K562 (cell line): ENCODE data around the gene POLR2A. TPM values are rescaled to one million over a fixed set of nuclear protein-coding genes. Genes with fewer than 3 reads are reported as not detected.

Source experiments
- BRD4 ChIP-seq: fragments of 200-600 bp; sonication (generic); IDR thresholded peaks from 2 replicates; pipeline ENCODE4 v1.6.1; 2017; ENCODE audit warnings: inconsistent platforms
- CBX5 ChIP-seq: IDR thresholded peaks from 2 replicates; pipeline ENCODE4 v1.6.1; 2014; ENCODE audit warnings: low read depth, borderline replicate concordance
- CREB3L1 ChIP-seq: fragments of 450-650 bp; IDR thresholded peaks from 2 replicates; pipeline ENCODE4 v1.6.1; 2014; ENCODE audit warnings: low read depth, mild to moderate bottlenecking, moderate library complexity, borderline replicate concordance
- CREM ChIP-seq: IDR thresholded peaks from 2 replicates; pipeline ENCODE4 v1.6.1; 2014; ENCODE audit warnings: antibody characterized with exemption, low read depth
- GATAD2A ChIP-seq: fragments of 450-650 bp; IDR thresholded peaks from 2 replicates; pipeline ENCODE4 v1.6.1; 2017
- HOMEZ ChIP-seq: fragments of 250-450 bp; sonication (Bioruptor Pico); IDR thresholded peaks from 2 replicates; pipeline ENCODE4 v1.4.0; 2020; ENCODE audit warnings: mild to moderate bottlenecking, moderate library complexity
- KHSRP ChIP-seq: fragments of 450-650 bp; IDR thresholded peaks from 2 replicates; pipeline ENCODE4 v1.6.1; 2017
- PHF20 ChIP-seq: fragments of 450-650 bp; IDR thresholded peaks from 2 replicates; pipeline ENCODE4 v1.6.1; 2018; ENCODE audit not compliant: partially characterized antibody
- PRDM10 ChIP-seq: fragments of 450-650 bp; IDR thresholded peaks from 2 replicates; pipeline ENCODE4 v1.6.1; 2018; ENCODE audit not compliant: partially characterized antibody
- RAD21 ChIP-seq, 2 experiments: fragments of 250-450 bp in 1 of 2; fragments of 450-650 bp in 1 of 2; sonication (Bioruptor Pico) in 1 of 2; formaldehyde crosslinking in 1 of 2; IDR thresholded peaks in 1 of 2; conservative IDR thresholded peaks in 1 of 2; 2 replicates each; pipeline versions ENCODE4 v1.4.0 to v1.8.0; 2020 to 2022; ENCODE audit warnings: mild to moderate bottlenecking in 2 of 2, moderate library complexity in 1 of 2
- RB1 ChIP-seq: fragments of 450-650 bp; IDR thresholded peaks from 2 replicates; pipeline ENCODE4 v1.6.1; 2017; ENCODE audit warnings: low read depth, mild to moderate bottlenecking
- SRF ChIP-seq, 2 experiments: fragments of 250-450, 450-650 bp in 1 of 2; sonication (Bioruptor Pico) in 1 of 2; sonication (generic) in 1 of 2; formaldehyde crosslinking; IDR thresholded peaks; 2 replicates each; pipeline versions ENCODE4 v1.5.0 to v1.5.1; 2020 to 2022; ENCODE audit warnings: mild to moderate bottlenecking in 1 of 2, missing genetic modification reagents in 1 of 2
- TSC22D4 ChIP-seq: fragments of 450-650 bp; IDR thresholded peaks from 2 replicates; pipeline ENCODE4 v1.6.1; 2016; ENCODE audit warnings: missing genetic modification characterization, missing biosample characterization, control low read depth
- XRCC5 ChIP-seq: fragments of 200-400 bp; formaldehyde crosslinking; IDR thresholded peaks from 2 replicates; pipeline ENCODE4 v1.6.1; 2017; ENCODE audit warnings: low read depth, mild to moderate bottlenecking, low read length
- YY1 ChIP-seq, 3 experiments: IDR thresholded peaks; 2 replicates each; pipeline ENCODE4 v1.6.1; 2011; ENCODE audit warnings: low read length in 2 of 3, mild to moderate bottlenecking in 2 of 3, moderate library complexity in 2 of 3, borderline replicate concordance in 1 of 3, control low read depth in 1 of 3, low read depth in 1 of 3; ENCODE audit not compliant: insufficient read depth in 3 of 3, insufficient replicate concordance in 2 of 3, control insufficient read depth in 1 of 3, insufficient read length in 1 of 3; ENCODE audit errors: extremely low read depth in 1 of 3
- ZFP36 ChIP-seq: fragments of 150-350 bp; IDR thresholded peaks from 2 replicates; pipeline ENCODE4 v1.6.1; 2018; ENCODE audit warnings: low read length, low read depth; ENCODE audit not compliant: partially characterized antibody
- ZNF253 ChIP-seq: fragments of 250-450 bp; sonication (Bioruptor Pico); conservative IDR thresholded peaks from 2 replicates; pipeline ENCODE4 v1.6.1; 2021; ENCODE audit warnings: mild to moderate bottlenecking
- ZNF395 ChIP-seq: fragments of 200-800 bp; sonication (Bioruptor generic); IDR thresholded peaks from 2 replicates; pipeline ENCODE4 v1.6.1; 2017; ENCODE audit warnings: missing genetic modification characterization, missing compliant biosample characterization
- polyA plus RNA-seq, 8 experiments: library from polyadenylated mRNA; depleted of rRNA in 4 of 8; stranded (reverse) in 5 of 8; unstranded in 3 of 8; fragments of >200 nt; fragmentation: Nextera tagmentation in 2 of 8; fragmentation: Illumina TruSeq in 1 of 8; extraction: Ambion mirVana in 2 of 8; extraction: Trizol in 1 of 8; gene quantifications; 2 replicates each; pipeline versions ENCODE4 v1.2.1 to v1.2.3, GENCODE V29; 2011 to 2014; ENCODE audit warnings: inconsistent platforms in 1 of 8, missing spikeins in 1 of 8
- total RNA-seq, 7 experiments: library from RNA; depleted of rRNA in 6 of 7; stranded (reverse); fragments of >200 nt in 6 of 7; fragmentation: Illumina TruSeq in 2 of 7; extraction: Trizol in 2 of 7; gene quantifications; 2 replicates each; pipeline versions ENCODE4 v1.2.1 to v1.2.3, GENCODE V29; 2011 to 2021; ENCODE audit warnings: low replicate concordance in 1 of 7

POLR2A gene
- total and polyA plus RNA-seq, 9 of the 15 experiments (the other 6 are each of a cell fraction or from before 2014, with no cell fraction given): 1.3 to 109 (median 12.4) TPM

GRCh38 chr17:7483255-7484066, 705 bp upstream of the POLR2A start (continued):
- TF ChIP-seq ZNF395 (CRISPR knock-in tag) (0 out of 2 replicates have a peak, but pooled peaks have one; percentile 55), TSC22D4 (no peak), HOMEZ (CRISPR knock-in tag) (no peak), XRCC5 (0 out of 2 replicates have a peak, but pooled peaks have one; percentile 25), SRF (CRISPR knock-in tag; IDR thresholded peaks at IDR 0.05) (0 out of 4 replicates have a peak, but pooled peaks of 1 of the 2 experiments have one; percentile 8), RAD21 (CRISPR knock-in tag; conservative IDR thresholded peaks at IDR 0.05 in 1 of 2, IDR thresholded peaks at IDR 0.05 in 1 of 2) (peak; percentile 35 to 64; a peak in 2 of 4 replicates), CREB3L1 (peak; percentile 72), PHF20 (no peak), BRD4 (0 out of 2 replicates have a peak, but pooled peaks have one; percentile 16), ZNF253 (CRISPR knock-in tag) (no peak), RB1 (peak; percentile 36; the same call in 1 of the 2 replicates), GATAD2A (no peak), YY1 (IDR thresholded peaks at IDR 0.05; ENCODE audit: borderline replicate concordance in 1 of 3, control insufficient read depth in 1 of 3, extremely low read depth in 1 of 3, insufficient read depth in 3 of 3, insufficient read length in 1 of 3, insufficient replicate concordance in 2 of 3, low read depth in 1 of 3, low read length in 2 of 3) (peak; percentile 61 to 92 (median 87)), CBX5 (no peak), KHSRP (0 out of 2 replicates have a peak, but pooled peaks have one; percentile 58), CREM (peak; percentile 96), PRDM10 (peak; percentile 77), ZFP36 (no peak)
